Sigmoid colon (tissue), 7 donors: ENCODE results near the gene COL4A1. TPM values are rescaled to one million over a fixed set of nuclear protein-coding genes. Genes with fewer than 3 reads are reported as not detected.
A peak's percentile ranks its signal among the peaks of the same experiment; 100 is the strongest.

ENCODE experiments used
- DNase-seq: peaks from one replicate; pipeline ENCODE4 v3.0.0-alpha.2; 2019
- H3K27ac ChIP-seq, 4 donors: fragments of 200-600 bp; sonication (generic); one replicate each; pipeline ENCODE4 v1.5.1; 2016 to 2019; ENCODE audit warnings: mild to moderate bottlenecking in 1 of 4
- H3K27me3 ChIP-seq, 3 donors: fragments of 200-600 bp; sonication (generic); one replicate each; pipeline ENCODE4 v1.5.1; 2019; ENCODE audit warnings: mild to moderate bottlenecking in 1 of 3
- H3K36me3 ChIP-seq, 4 donors: fragments of 200-600 bp; sonication (generic); one replicate each; pipeline ENCODE4 v1.5.1; 2016 to 2019
- H3K4me1 ChIP-seq, 4 donors: fragments of 200-600 bp; sonication (generic); one replicate each; pipeline ENCODE4 v1.5.1; 2017 to 2019
- H3K4me3 ChIP-seq, 4 donors: fragments of 200-600 bp; sonication (generic); one replicate each; pipeline ENCODE4 v1.5.1; 2017 to 2019; ENCODE audit warnings: mild to moderate bottlenecking in 2 of 4, moderate library complexity in 1 of 4
- H3K9me3 ChIP-seq, 4 donors: fragments of 200-600 bp in 3 of 4; sonication (generic) in 3 of 4; one replicate each; pipeline versions ENCODE4 v1.5.1 to v1.6.1; 2013 to 2019
- EP300 ChIP-seq, 4 donors: sonication (generic); formaldehyde crosslinking; IDR thresholded peaks; one replicate each; pipeline ENCODE4 v1.6.1; 2017; ENCODE audit warnings: antibody characterized with exemption in 4 of 4
- POLR2A ChIP-seq, 2 donors: fragments of 450-650 bp; IDR thresholded peaks; one replicate each; pipeline ENCODE4 v1.6.1; 2016; ENCODE audit warnings: antibody characterized with exemption in 2 of 2, mild to moderate bottlenecking in 2 of 2, moderate library complexity in 2 of 2
- POLR2AphosphoS5 ChIP-seq, 4 donors: sonication (generic); formaldehyde crosslinking; IDR thresholded peaks; one replicate each; pipeline ENCODE4 v1.6.1; 2017; ENCODE audit warnings: antibody characterized with exemption in 4 of 4
- WGBS, 2 donors: extraction: QIAGEN DNeasy Blood & Tissue Kit; methylation state at CpG; one replicate each; pipeline ENCODE4 v1.1.7; 2013; 5-methylcytosine and 5-hydroxymethylcytosine counted together
- intact Hi-C: fragments of 100-400 bp; cut with DNase I; formaldehyde crosslinking; loops from one replicate; pipeline ENCODE4 v1.15.1; 2023
- polyA plus RNA-seq, 3 donors: library from polyadenylated mRNA; stranded (reverse); fragments of 200-250 nt; gene quantifications; one replicate each; pipeline ENCODE4 v1.2.3, GENCODE V29; 2013
- total RNA-seq, 4 donors: library from RNA; depleted of rRNA; stranded (reverse); fragments of >200 nt; gene quantifications; one replicate each; pipeline ENCODE4 v1.1.0, GENCODE V29; 2016
- TF ChIP-seq, protein P1 (sequence below), 4 experiments: fragments of 450-650 bp in 3 of 4; fragments of 200-600 bp in 1 of 4; IDR thresholded peaks; one replicate each; pipeline ENCODE4 v1.5.1; 2016 to 2019; ENCODE audit warnings: antibody characterized with exemption in 4 of 4, mild to moderate bottlenecking in 3 of 4, moderate library complexity in 2 of 4
- donor health status: healthy with polysubstance abuse.
- donor health status: Bipolar disorder and iron deficiency.
- donor health status: healthy.

COL4A1 gene
- total and polyA plus RNA-seq, 7 donors, result 9.2 to 598 (median 235) TPM

DNA sequence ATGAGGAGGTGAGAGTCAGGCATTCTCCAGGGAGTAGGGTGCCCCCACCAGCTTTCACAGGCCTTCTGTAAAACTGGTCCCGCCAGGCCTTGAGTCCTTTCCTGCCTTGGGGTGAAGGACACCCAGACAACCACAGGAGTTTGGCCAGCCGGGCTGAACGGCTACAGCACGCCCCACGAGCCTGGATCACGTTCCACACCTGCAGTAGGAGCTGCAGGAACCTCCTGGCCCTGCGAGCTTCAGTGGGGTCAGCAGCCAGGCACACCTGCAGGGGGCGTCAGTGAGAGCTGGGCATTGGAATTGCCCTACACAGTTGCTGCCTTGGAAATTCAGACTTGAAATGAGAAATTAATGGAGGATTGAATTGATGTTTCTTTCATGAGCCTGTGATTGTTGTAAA is 45.8 kb upstream of the COL4A1 start:
- WGBS, 2 donors, result 26 to 64% methylated on average over 8 of the region's 8 CpGs
- no peak for DNase-seq
- peaks cover 0 to 6% (median 2%) of the 10 kb centered on the region in 4 donors for H3K36me3 ChIP-seq
- H3K9me3 ChIP-seq, result no peaks in the 10 kb centered on the region
- H3K4me3 ChIP-seq, result no peak overlapping the region
- H3K27ac ChIP-seq, result peak overlapping the region; percentile 88 to 100 (median 94)
- intact Hi-C loops, result no loop called here
- H3K4me1 ChIP-seq, result peaks cover 0 to 84% (median 78%) of the 10 kb centered on the region in 4 donors
- no peak for TF ChIP-seq POLR2A (IDR thresholded peaks at IDR 0.05)
- TF ChIP-seq, protein P1, sequence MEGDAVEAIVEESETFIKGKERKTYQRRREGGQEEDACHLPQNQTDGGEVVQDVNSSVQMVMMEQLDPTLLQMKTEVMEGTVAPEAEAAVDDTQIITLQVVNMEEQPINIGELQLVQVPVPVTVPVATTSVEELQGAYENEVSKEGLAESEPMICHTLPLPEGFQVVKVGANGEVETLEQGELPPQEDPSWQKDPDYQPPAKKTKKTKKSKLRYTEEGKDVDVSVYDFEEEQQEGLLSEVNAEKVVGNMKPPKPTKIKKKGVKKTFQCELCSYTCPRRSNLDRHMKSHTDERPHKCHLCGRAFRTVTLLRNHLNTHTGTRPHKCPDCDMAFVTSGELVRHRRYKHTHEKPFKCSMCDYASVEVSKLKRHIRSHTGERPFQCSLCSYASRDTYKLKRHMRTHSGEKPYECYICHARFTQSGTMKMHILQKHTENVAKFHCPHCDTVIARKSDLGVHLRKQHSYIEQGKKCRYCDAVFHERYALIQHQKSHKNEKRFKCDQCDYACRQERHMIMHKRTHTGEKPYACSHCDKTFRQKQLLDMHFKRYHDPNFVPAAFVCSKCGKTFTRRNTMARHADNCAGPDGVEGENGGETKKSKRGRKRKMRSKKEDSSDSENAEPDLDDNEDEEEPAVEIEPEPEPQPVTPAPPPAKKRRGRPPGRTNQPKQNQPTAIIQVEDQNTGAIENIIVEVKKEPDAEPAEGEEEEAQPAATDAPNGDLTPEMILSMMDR (IDR thresholded peaks at IDR 0.05), result peak in 2 of 4 experiments; percentile 29 to 39
- no peaks in the 10 kb centered on the region for H3K27me3 ChIP-seq

DNA sequence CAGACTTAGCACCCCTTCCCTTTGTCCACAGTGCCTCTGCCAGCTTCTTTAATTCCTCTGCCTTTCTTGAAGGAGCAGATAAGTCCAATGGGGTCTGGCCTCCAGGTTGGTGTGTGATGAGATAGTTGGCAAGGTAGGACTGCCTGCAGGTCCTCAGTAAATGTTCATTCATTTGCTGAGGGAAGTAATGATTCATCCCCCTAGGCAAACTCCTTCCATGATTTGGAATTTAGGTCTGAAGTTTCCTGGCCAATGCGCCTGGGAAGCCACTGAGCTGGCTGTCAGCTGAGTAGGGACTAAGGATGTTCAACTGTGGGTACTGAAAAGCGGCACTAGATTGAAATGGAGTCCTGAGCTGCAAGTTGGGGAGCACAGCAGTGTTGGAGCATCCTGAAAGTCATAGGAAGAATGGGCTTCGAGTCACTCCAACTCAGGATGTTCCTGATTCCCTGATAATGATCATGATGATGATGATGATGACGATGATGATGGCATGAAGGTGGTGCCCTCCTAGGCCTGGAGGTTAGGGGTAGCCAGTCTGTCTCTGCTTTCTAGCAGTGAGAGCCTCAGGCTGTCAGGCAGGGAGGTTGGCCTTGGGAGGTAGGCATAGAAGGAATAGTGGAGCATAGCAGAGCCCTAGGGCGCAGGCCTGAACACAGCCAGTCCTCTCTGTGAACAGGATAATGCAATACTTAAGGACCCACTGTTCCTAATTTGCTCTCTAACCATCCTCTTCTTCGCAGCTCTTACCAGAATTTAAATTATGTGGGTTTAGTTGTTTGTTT is 44.9 kb upstream of the COL4A1 start:
- Histone ChIP-seq H3K4me3 (no peak overlapping the region), H3K36me3 (no peaks in the 10 kb centered on the region), H3K27me3 (no peaks in the 10 kb centered on the region), H3K4me1 (peaks cover 0 to 93% (median 83%) of the 10 kb centered on the region in 4 donors), H3K27ac (peak overlapping the region; percentile 88 to 100 (median 94)), H3K9me3 (no peaks in the 10 kb centered on the region)
- WGBS, 2 donors, result 93 to 96% methylated on average over 6 of the region's 6 CpGs
- no peak for TF ChIP-seq POLR2AphosphoS5 (IDR thresholded peaks at IDR 0.05)
- TF ChIP-seq EP300 (IDR thresholded peaks at IDR 0.05), result no peak
- no peak for TF ChIP-seq POLR2A (IDR thresholded peaks at IDR 0.05)
- TF ChIP-seq, protein P1 (IDR thresholded peaks at IDR 0.05), result no peak
- no peak for DNase-seq
- intact Hi-C loops, result loop anchor here (2.0 kb wide), 1 partner anchor 37 kb away; no protein-coding TSS in a partner anchor

DNA sequence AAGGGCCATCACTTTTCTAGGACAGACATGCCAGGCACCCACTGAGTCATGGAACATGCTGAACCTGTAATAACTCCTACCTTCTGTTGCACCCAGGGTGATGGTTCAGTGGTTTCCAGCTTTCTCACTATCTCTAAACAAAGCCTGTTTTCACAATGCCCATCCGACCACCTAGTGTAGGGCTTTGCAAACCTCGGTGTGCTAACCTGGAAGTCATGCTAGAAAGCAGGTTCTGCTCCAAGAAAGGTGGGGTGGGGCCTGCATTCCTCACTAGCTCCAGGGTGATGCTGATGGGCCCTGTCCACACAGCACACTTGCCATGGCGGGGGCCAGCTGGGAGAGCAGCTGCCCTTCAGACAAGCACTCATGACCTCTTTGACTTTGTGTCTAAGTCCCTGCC is 43.6 kb upstream of the COL4A1 start:
- 72 to 89% methylated on average over 3 of the region's 3 CpGs for WGBS, 2 donors
- TF ChIP-seq EP300 (IDR thresholded peaks at IDR 0.05), result no peak
- peak in 1 of 4 donors; percentile 12 for TF ChIP-seq POLR2AphosphoS5 (IDR thresholded peaks at IDR 0.05)
- Histone ChIP-seq H3K27ac (peak overlapping the region; percentile 88 to 100 (median 94)), H3K4me3 (no peak overlapping the region), H3K27me3 (no peaks in the 10 kb centered on the region), H3K4me1 (peaks cover 0 to 92% (median 83%) of the 10 kb centered on the region in 4 donors), H3K9me3 (no peaks in the 10 kb centered on the region), H3K36me3 (no peaks in the 10 kb centered on the region)
- intact Hi-C loops, result loop anchor here (2.0 kb wide), 1 partner anchor 38 kb away; no protein-coding TSS in a partner anchor
- DNase-seq, result no peak

DNA sequence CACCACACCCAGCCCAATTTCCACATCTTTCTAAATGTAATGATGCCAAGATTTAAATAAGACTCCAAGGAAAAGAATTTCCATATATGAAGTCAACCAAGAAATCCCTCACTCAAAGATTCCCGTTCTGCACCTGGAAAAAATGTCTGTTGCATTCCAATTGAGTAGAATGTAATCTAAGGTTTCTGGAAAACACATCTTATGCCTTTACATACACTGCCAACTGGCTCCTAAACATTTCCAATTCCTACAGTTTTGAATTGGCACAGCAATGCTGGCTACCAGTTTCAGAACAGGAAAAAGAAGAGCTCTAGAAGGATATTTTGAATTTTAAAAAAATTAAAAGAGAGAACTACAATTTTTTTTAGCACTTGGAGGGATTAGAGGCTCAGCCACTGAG is 43.1 kb upstream of the COL4A1 start:
- intact Hi-C loops, result loop anchor here (2.0 kb wide), 1 partner anchor 39 kb away; no protein-coding TSS in a partner anchor
- H3K36me3 ChIP-seq, result no peaks in the 10 kb centered on the region
- H3K27me3 ChIP-seq, result no peaks in the 10 kb centered on the region
- no peaks in the 10 kb centered on the region for H3K9me3 ChIP-seq
- TF ChIP-seq, protein P1 (IDR thresholded peaks at IDR 0.05), result no peak
- TF ChIP-seq EP300 (IDR thresholded peaks at IDR 0.05) (no peak), POLR2A (IDR thresholded peaks at IDR 0.05) (no peak), POLR2AphosphoS5 (IDR thresholded peaks at IDR 0.05) (no peak)
- WGBS, 2 donors, result 81 to 91% methylated on average over 1 of the region's 1 CpG
- peak overlapping the region; percentile 88 to 100 (median 94) for H3K27ac ChIP-seq
- H3K4me3 ChIP-seq, result no peak overlapping the region
- peaks cover 0 to 93% (median 81%) of the 10 kb centered on the region in 4 donors for H3K4me1 ChIP-seq
- DNase-seq, result no peak

DNA sequence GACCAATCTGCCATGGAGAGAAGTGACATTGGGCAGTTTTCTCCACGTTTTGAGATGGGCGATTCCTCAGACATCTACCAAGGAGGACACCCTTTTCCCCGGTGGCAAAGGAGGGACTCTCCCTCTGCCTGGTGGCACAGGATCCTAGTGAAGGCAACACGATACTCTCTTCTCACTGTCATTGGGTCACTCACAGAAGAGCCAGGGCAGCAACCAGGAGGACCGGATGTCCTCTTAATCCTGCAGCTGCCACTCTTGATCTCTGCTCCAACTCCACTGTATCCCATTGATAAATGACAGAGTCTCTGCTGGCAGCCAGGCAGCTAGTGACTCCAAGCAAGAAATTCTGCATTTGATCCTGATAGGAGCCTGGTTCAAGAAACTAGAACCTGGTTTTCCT is 42.3 kb upstream of the COL4A1 start:
- no peak for DNase-seq
- H3K27ac ChIP-seq, result peak overlapping the region; percentile 88 to 100 (median 94)

More for the DNA sequence above, 42.3 kb upstream of the COL4A1 start:
- Histone ChIP-seq H3K4me3 (no peak overlapping the region), H3K36me3 (no peaks in the 10 kb centered on the region), H3K27me3 (no peaks in the 10 kb centered on the region), H3K4me1 (peaks cover 0 to 92% (median 79%) of the 10 kb centered on the region in 4 donors), H3K9me3 (no peaks in the 10 kb centered on the region)
- intact Hi-C loops, result no loop called here
- WGBS, 2 donors, result 85 to 96% methylated on average over 5 of the region's 5 CpGs
- TF ChIP-seq, protein P1 (IDR thresholded peaks at IDR 0.05), result no peak
- TF ChIP-seq POLR2AphosphoS5 (IDR thresholded peaks at IDR 0.05), result no peak
- TF ChIP-seq POLR2A (IDR thresholded peaks at IDR 0.05), result no peak
- TF ChIP-seq EP300 (IDR thresholded peaks at IDR 0.05), result no peak
